ENCODE results near the gene CDNF. TPM values are rescaled to one million over a fixed set of nuclear protein-coding genes. Genes with fewer than 3 reads are reported as not detected.

The CDNF gene
- total RNA-seq, 4 donors from 2014 or later: 2.2 to 2.5 TPM; not detected in 2

GRCh38 chr10:14812271-14812670, 25.6 kb downstream of the CDNF start:
- no peak for TF ChIP-seq EP300 (IDR thresholded peaks at IDR 0.05; ENCODE audit: low read depth)
- TF ChIP-seq CTCF (IDR thresholded peaks at IDR 0.05): no peak
- no peak for TF ChIP-seq POLR2A (IDR thresholded peaks at IDR 0.05)
- TF ChIP-seq POLR2AphosphoS5 (IDR thresholded peaks at IDR 0.05): no peak
- no peaks in the 10 kb centered on the region for H3K36me3 ChIP-seq
- no peak for DNase-seq
- H3K27me3 ChIP-seq: no peaks in the 10 kb centered on the region
- WGBS, 2 donors (ENCODE audit: low coverage in 1 of 2): 86 to 91% methylated on average over 1 to 3 of the region's 3 CpGs
- no peak overlapping the region for H3K4me3 ChIP-seq
- intact Hi-C loops (cut with DNase I; ENCODE audit: low total_unique reads): no loop called here
- no peak overlapping the region for H3K27ac ChIP-seq
- no peaks in the 10 kb centered on the region for H3K9me3 ChIP-seq
- H3K4me1 ChIP-seq: no peaks in the 10 kb centered on the region
- in situ Hi-C loops (cut with MboI; ENCODE audit: low pct_ligation_motif_present in 1 of 4, low pct_unique_long_range_greater_than_20kb in 1 of 4, low sequenced_read_pairs in 3 of 4): loop anchor here in 2 of 4 donors (25.0 kb wide), 2 partner anchors 275 to 600 kb away; no protein-coding TSS in a partner anchor

- Histone ChIP-seq H3K27me3 (no peaks in the 10 kb centered on the region), H3K4me1 (no peaks in the 10 kb centered on the region), H3K36me3 (no peaks in the 10 kb centered on the region), H3K4me3 (no peak overlapping the region), H3K9me3 (no peaks in the 10 kb centered on the region), H3K27ac (no peak overlapping the region)
- in situ Hi-C loops (cut with MboI; ENCODE audit: low pct_ligation_motif_present in 1 of 4, low pct_unique_long_range_greater_than_20kb in 1 of 4, low sequenced_read_pairs in 3 of 4) (loop anchor here in 2 of 4 donors (25.0 kb wide), 2 partner anchors 274 to 599 kb away; no protein-coding TSS in a partner anchor), intact Hi-C loops (cut with DNase I; ENCODE audit: low total_unique reads) (no loop called here)
- TF ChIP-seq POLR2AphosphoS5 (IDR thresholded peaks at IDR 0.05) (no peak), EP300 (IDR thresholded peaks at IDR 0.05; ENCODE audit: low read depth) (no peak), POLR2A (IDR thresholded peaks at IDR 0.05) (no peak), CTCF (IDR thresholded peaks at IDR 0.05) (no peak)
- 53 to 73% methylated on average over 3 to 9 of the region's 9 CpGs for WGBS, 2 donors (ENCODE audit: low coverage in 1 of 2)
- DNase-seq: no peak
Measured at GRCh38 chr10:14810969-14811953, 26.6 kb downstream of the CDNF start.

DNA sequence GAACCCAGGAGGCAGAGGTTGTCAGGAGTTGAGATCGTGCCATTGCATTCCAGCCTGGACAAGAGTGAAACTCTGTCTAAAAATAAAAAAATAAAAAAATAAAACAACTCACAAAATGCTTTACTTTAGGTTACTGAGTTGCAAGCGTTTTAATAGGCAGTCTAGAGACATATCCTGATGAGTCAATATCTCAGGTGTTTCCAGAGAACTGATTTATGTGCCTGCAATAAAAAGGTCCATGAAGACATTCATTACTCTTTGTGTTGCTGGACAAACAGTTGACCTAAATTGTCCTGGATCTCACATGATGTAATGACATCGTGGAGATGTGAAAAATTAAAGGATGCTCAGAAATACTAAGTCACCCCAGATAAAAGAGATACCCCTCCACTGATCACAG, 31.5 kb downstream of the CDNF start:
- no peaks in the 10 kb centered on the region for H3K4me1 ChIP-seq
- in situ Hi-C loops (cut with MboI; ENCODE audit: low pct_ligation_motif_present in 1 of 4, low pct_unique_long_range_greater_than_20kb in 1 of 4, low sequenced_read_pairs in 3 of 4) (loop anchor here in 2 of 4 donors (25.0 kb wide), 2 partner anchors 269 to 594 kb away; no protein-coding TSS in a partner anchor), intact Hi-C loops (cut with DNase I; ENCODE audit: low total_unique reads) (no loop called here)
- TF ChIP-seq POLR2A (IDR thresholded peaks at IDR 0.05): no peak
- no peak for TF ChIP-seq EP300 (IDR thresholded peaks at IDR 0.05; ENCODE audit: low read depth)
- WGBS, 2 donors (ENCODE audit: low coverage in 1 of 2): 31 to 45% methylated on average over 3 of the region's 3 CpGs
- no peaks in the 10 kb centered on the region for H3K9me3 ChIP-seq
- DNase-seq: no peak
- no peaks in the 10 kb centered on the region for H3K27me3 ChIP-seq
- H3K36me3 ChIP-seq: no peaks in the 10 kb centered on the region
- no peak overlapping the region for H3K4me3 ChIP-seq
- H3K27ac ChIP-seq: no peak overlapping the region

DNA sequence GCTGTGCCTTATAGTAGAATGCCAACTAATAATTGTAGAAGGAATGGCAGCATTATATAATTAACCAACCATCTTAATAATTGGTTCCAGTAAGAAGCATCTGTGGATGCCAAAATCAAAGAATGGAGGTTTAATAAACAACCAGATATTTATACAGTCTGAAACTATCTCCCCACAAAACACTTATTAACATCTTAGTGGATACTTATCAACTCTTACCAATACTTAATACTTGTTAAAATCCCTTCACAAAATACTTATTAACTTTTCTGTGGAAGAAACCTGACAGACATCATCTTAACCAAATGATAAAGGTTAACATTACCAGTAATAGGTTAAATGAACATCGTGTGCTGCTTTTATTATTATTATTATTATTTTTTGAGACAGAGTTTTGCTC, 34.0 kb downstream of the CDNF start:
- intact Hi-C loops (cut with DNase I; ENCODE audit: low total_unique reads) (no loop called here), in situ Hi-C loops (cut with MboI; ENCODE audit: low pct_ligation_motif_present in 1 of 4, low pct_unique_long_range_greater_than_20kb in 1 of 4, low sequenced_read_pairs in 3 of 4) (loop anchor here in 2 of 4 donors (25.0 kb wide), 2 partner anchors 267 to 592 kb away; no protein-coding TSS in a partner anchor)
- H3K4me1 ChIP-seq: no peaks in the 10 kb centered on the region
- H3K36me3 ChIP-seq: no peaks in the 10 kb centered on the region
- TF ChIP-seq POLR2AphosphoS5 (IDR thresholded peaks at IDR 0.05) (no peak), POLR2A (IDR thresholded peaks at IDR 0.05) (no peak), CTCF (IDR thresholded peaks at IDR 0.05) (no peak), EP300 (IDR thresholded peaks at IDR 0.05; ENCODE audit: low read depth) (no peak)
- H3K9me3 ChIP-seq: no peaks in the 10 kb centered on the region
- H3K27me3 ChIP-seq: no peaks in the 10 kb centered on the region
- DNase-seq: no peak
- no peak overlapping the region for H3K27ac ChIP-seq
- H3K4me3 ChIP-seq: no peak overlapping the region
- WGBS, 2 donors (ENCODE audit: low coverage in 1 of 2): 43 to 85% methylated on average over 1 of the region's 1 CpG
